Liver (tissue), 9 donors: ENCODE data around the gene TIE1. TPM values are rescaled to one million over a fixed set of nuclear protein-coding genes. Genes with fewer than 3 reads are reported as not detected.

Experiments used
- DNase-seq: peaks from one replicate; pipeline ENCODE4 v3.0.0-alpha.2; 2017; ENCODE audit warnings: low spot score
- H3K27ac ChIP-seq, 2 donors: one replicate each; pipeline ENCODE4 v1.7.0; 2013; ENCODE audit warnings: inconsistent platforms in 2 of 2, low read length in 2 of 2, control low read depth in 1 of 2, low read depth in 1 of 2, mild to moderate bottlenecking in 1 of 2
- H3K27me3 ChIP-seq, 4 donors: one replicate each; pipeline versions ENCODE4 v1.6.1 to v1.7.0; 2013; ENCODE audit warnings: low read length in 3 of 4, inconsistent platforms in 1 of 4, mild to moderate bottlenecking in 1 of 4, moderate library complexity in 1 of 4; ENCODE audit not compliant: control insufficient read depth in 4 of 4, insufficient read depth in 4 of 4
- H3K36me3 ChIP-seq, 4 donors: one replicate each; pipeline versions ENCODE4 v1.6.1 to v1.7.0; 2013; ENCODE audit warnings: low read length in 3 of 4, mild to moderate bottlenecking in 3 of 4, low read depth in 1 of 4, moderate library complexity in 1 of 4; ENCODE audit not compliant: control insufficient read depth in 4 of 4, insufficient read depth in 3 of 4
- H3K4me1 ChIP-seq, 4 donors: one replicate each; pipeline versions ENCODE4 v1.6.1 to v1.7.0; 2013; ENCODE audit warnings: low read length in 3 of 4, mild to moderate bottlenecking in 3 of 4, moderate library complexity in 1 of 4; ENCODE audit not compliant: control insufficient read depth in 4 of 4, insufficient read depth in 4 of 4
- H3K4me3 ChIP-seq, 3 donors: one replicate each; pipeline versions ENCODE4 v1.6.1 to v1.7.0; 2013; ENCODE audit warnings: low read length in 3 of 3, control low read depth in 1 of 3, low read depth in 1 of 3, mild to moderate bottlenecking in 1 of 3
- H3K9ac ChIP-seq, 2 donors: one replicate each; pipeline ENCODE4 v1.7.0; 2013; ENCODE audit warnings: low read length in 2 of 2, mild to moderate bottlenecking in 2 of 2, moderate library complexity in 2 of 2, control low read depth in 1 of 2, low read depth in 1 of 2
- H3K9me3 ChIP-seq, 4 donors: one replicate each; pipeline versions ENCODE4 v1.6.1 to v1.7.0; 2013; ENCODE audit warnings: low read length in 3 of 4; ENCODE audit not compliant: control insufficient read depth in 4 of 4
- CTCF ChIP-seq: fragments of 150-350 bp; IDR thresholded peaks from 2 replicates; pipeline ENCODE4 v1.5.1; 2017; ENCODE audit warnings: improper control_type of control experiment, low read depth, low read length; ENCODE audit not compliant: missing input control
- FOXA2 ChIP-seq: IDR thresholded peaks from 2 replicates; pipeline ENCODE4 v1.6.1; 2016; ENCODE audit warnings: antibody characterized with exemption
- GABPA ChIP-seq, 2 donors: IDR thresholded peaks in 1 of 2; conservative IDR thresholded peaks in 1 of 2; 2 replicates each; pipeline ENCODE4 v1.6.1; 2016; ENCODE audit warnings: antibody characterized with exemption in 2 of 2, mild to moderate bottlenecking in 1 of 2, moderate library complexity in 1 of 2
- HNF4A ChIP-seq, 2 donors: conservative IDR thresholded peaks; 2 replicates each; pipeline ENCODE4 v1.6.1; 2016; ENCODE audit warnings: antibody characterized with exemption in 2 of 2, mild to moderate bottlenecking in 2 of 2
- HNF4G ChIP-seq: IDR thresholded peaks from 2 replicates; pipeline ENCODE4 v1.6.1; 2016; ENCODE audit warnings: antibody characterized with exemption
- JUND ChIP-seq, 2 donors: IDR thresholded peaks; 2 replicates each; pipeline ENCODE4 v1.6.1; 2016; ENCODE audit warnings: antibody characterized with exemption in 2 of 2
- MAX ChIP-seq: IDR thresholded peaks from 2 replicates; pipeline ENCODE4 v1.6.1; 2016; ENCODE audit warnings: antibody characterized with exemption
- RAD21 ChIP-seq, 2 donors: IDR thresholded peaks; 2 replicates each; pipeline ENCODE4 v1.6.1; 2016; ENCODE audit warnings: antibody characterized with exemption in 2 of 2, mild to moderate bottlenecking in 2 of 2
- RXRA ChIP-seq, 2 donors: IDR thresholded peaks; 2 replicates each; pipeline ENCODE4 v1.6.1; 2017 to 2018; ENCODE audit warnings: antibody characterized with exemption in 2 of 2, mild to moderate bottlenecking in 1 of 2
- SP1 ChIP-seq: IDR thresholded peaks from 2 replicates; pipeline ENCODE4 v1.6.1; 2018; ENCODE audit warnings: antibody characterized with exemption, mild to moderate bottlenecking
- TAF1 ChIP-seq: conservative IDR thresholded peaks from 2 replicates; pipeline ENCODE4 v1.6.1; 2016; ENCODE audit warnings: antibody characterized with exemption, mild to moderate bottlenecking
- WGBS: extraction: QIAGEN DNeasy Blood & Tissue Kit; methylation state at CpG from one replicate; pipeline ENCODE4 v1.1.7; 2013; 5-methylcytosine and 5-hydroxymethylcytosine counted together
- polyA plus RNA-seq, 2 donors: library from polyadenylated mRNA; stranded (reverse) in 1 of 2; unstranded in 1 of 2; fragments of 200-250 nt in 1 of 2; fragments of >200 nt in 1 of 2; fragmentation: Nextera tagmentation in 1 of 2; extraction: Ambion mirVana in 1 of 2; gene quantifications; one replicate each; pipeline versions ENCODE4 v1.2.1 to v1.2.3, GENCODE V29; 2013 to 2015
- total RNA-seq, 2 donors: library from RNA; depleted of rRNA; stranded (reverse); fragments of >200 nt; gene quantifications; one replicate each; pipeline ENCODE4 v1.2.3, GENCODE V29; 2014
- TF ChIP-seq, protein P1 (sequence below): IDR thresholded peaks from 2 replicates; pipeline ENCODE4 v1.6.1; 2016; ENCODE audit warnings: antibody characterized with exemption, mild to moderate bottlenecking
- TF ChIP-seq, protein P2 (sequence below): IDR thresholded peaks from 2 replicates; pipeline ENCODE4 v1.6.1; 2016; ENCODE audit warnings: antibody characterized with exemption
- donor health status: healthy.
- donor health status: healthy.
- donor health status: healthy.
- donor health status: healthy.
- donor health status: healthy.

Gene TIE1
- total and polyA plus RNA-seq, 4 donors, result 3.6 to 17.6 (median 8.9) TPM

DNA sequence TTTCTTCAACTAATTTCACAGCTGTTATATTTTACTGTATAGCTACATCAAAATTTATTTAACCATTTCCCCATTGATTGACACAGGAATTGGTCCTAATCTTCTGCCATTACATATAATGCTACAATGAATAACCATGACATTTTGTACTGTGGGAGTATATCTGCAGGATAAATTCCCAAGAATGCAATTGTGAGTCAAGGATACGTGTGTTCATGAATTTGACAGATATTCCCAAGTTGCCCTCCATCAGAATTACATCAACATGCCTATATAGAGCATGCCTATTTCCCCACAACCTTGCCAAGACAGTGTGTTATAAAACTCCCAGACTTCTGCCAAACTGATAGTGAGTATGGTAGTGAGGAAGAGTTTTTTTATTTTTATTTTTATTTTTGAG is 2.7 kb upstream of the TIE1 start:
- no peaks in the 10 kb centered on the region for H3K9me3 ChIP-seq
- peaks cover under 1 to 21% (median 9%) of the 10 kb centered on the region in 4 donors for H3K4me1 ChIP-seq
- H3K27ac ChIP-seq, result no peak overlapping the region
- DNase-seq, result no peak
- TF ChIP-seq HNF4A (conservative IDR thresholded peaks at IDR 0.05), result no peak
- TF ChIP-seq SP1, result no peak
- TF ChIP-seq, protein P1, sequence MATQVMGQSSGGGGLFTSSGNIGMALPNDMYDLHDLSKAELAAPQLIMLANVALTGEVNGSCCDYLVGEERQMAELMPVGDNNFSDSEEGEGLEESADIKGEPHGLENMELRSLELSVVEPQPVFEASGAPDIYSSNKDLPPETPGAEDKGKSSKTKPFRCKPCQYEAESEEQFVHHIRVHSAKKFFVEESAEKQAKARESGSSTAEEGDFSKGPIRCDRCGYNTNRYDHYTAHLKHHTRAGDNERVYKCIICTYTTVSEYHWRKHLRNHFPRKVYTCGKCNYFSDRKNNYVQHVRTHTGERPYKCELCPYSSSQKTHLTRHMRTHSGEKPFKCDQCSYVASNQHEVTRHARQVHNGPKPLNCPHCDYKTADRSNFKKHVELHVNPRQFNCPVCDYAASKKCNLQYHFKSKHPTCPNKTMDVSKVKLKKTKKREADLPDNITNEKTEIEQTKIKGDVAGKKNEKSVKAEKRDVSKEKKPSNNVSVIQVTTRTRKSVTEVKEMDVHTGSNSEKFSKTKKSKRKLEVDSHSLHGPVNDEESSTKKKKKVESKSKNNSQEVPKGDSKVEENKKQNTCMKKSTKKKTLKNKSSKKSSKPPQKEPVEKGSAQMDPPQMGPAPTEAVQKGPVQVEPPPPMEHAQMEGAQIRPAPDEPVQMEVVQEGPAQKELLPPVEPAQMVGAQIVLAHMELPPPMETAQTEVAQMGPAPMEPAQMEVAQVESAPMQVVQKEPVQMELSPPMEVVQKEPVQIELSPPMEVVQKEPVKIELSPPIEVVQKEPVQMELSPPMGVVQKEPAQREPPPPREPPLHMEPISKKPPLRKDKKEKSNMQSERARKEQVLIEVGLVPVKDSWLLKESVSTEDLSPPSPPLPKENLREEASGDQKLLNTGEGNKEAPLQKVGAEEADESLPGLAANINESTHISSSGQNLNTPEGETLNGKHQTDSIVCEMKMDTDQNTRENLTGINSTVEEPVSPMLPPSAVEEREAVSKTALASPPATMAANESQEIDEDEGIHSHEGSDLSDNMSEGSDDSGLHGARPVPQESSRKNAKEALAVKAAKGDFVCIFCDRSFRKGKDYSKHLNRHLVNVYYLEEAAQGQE, result no peak
- no peak for TF ChIP-seq TAF1
- no peak for TF ChIP-seq CTCF
- no peak for TF ChIP-seq JUND (IDR thresholded peaks at IDR 0.05)
- no peak for TF ChIP-seq FOXA2
- no peak for TF ChIP-seq MAX
- H3K27me3 ChIP-seq, result no peaks in the 10 kb centered on the region
- H3K9ac ChIP-seq, result no peak overlapping the region
- 93% methylated on average over 1 of the region's 1 CpG for WGBS
- no peaks in the 10 kb centered on the region for H3K36me3 ChIP-seq
- no peak overlapping the region for H3K4me3 ChIP-seq

DNA sequence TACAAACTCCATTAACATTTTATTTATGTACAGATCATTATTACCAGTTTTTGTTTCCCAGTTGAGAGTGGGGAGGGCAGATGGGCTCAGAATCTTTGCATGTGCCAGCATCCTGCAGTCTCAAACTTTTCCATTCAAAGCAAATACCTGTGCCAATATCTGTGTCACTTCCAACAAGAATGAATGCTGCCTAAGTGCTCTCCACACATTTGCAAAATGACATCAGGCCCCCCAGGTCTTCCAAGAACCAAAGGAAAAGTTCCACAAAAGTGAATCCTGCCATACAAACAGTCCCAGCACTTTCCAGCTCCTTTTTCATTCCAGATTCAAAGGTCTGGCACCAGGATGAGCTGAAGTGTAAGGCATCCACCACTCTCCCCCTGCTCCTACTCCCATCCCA is 1.7 kb upstream of the TIE1 start:
- H3K4me1 ChIP-seq, result peaks cover 9 to 31% (median 19%) of the 10 kb centered on the region in 4 donors

More for the DNA sequence above, 1.7 kb upstream of the TIE1 start:
- no peak for TF ChIP-seq CTCF
- TF ChIP-seq HNF4G, result no peak
- TF ChIP-seq RAD21 (IDR thresholded peaks at IDR 0.05), result no peak
- TF ChIP-seq, protein P2, sequence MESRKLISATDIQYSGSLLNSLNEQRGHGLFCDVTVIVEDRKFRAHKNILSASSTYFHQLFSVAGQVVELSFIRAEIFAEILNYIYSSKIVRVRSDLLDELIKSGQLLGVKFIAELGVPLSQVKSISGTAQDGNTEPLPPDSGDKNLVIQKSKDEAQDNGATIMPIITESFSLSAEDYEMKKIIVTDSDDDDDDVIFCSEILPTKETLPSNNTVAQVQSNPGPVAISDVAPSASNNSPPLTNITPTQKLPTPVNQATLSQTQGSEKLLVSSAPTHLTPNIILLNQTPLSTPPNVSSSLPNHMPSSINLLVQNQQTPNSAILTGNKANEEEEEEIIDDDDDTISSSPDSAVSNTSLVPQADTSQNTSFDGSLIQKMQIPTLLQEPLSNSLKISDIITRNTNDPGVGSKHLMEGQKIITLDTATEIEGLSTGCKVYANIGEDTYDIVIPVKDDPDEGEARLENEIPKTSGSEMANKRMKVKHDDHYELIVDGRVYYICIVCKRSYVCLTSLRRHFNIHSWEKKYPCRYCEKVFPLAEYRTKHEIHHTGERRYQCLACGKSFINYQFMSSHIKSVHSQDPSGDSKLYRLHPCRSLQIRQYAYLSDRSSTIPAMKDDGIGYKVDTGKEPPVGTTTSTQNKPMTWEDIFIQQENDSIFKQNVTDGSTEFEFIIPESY, result no peak
- TF ChIP-seq HNF4A (conservative IDR thresholded peaks at IDR 0.05), result no peak
- TF ChIP-seq, protein P1, result no peak
- no peak for TF ChIP-seq RXRA (IDR thresholded peaks at IDR 0.05)
- no peak for TF ChIP-seq GABPA (IDR thresholded peaks at IDR 0.05 in 1 of 2, conservative IDR thresholded peaks at IDR 0.05 in 1 of 2)
- TF ChIP-seq MAX, result no peak
- DNase-seq, result no peak
- no peak overlapping the region for H3K4me3 ChIP-seq
- H3K9ac ChIP-seq, result no peak overlapping the region
- H3K27ac ChIP-seq, result no peak overlapping the region
- no peaks in the 10 kb centered on the region for H3K36me3 ChIP-seq
- no peaks in the 10 kb centered on the region for H3K9me3 ChIP-seq
- no peaks in the 10 kb centered on the region for H3K27me3 ChIP-seq
